Hematopoietic multipotent progenitor cell treated with erythropoietin and hydrocortisone succinate and interleukin-3 and kit ligand, for 6 days (in vitro differentiated cells): ENCODE data around the gene ZNF83.
"Not testable (repeated sequence)": the region's sequence is repeated elsewhere in the genome, so short reads cannot be mapped to it uniquely, and the experiment has no call there.

ENCODE experiments used
- DNase-seq: peaks from one replicate; pipeline ENCODE4 v3.0.0-alpha.2; 2015

Gene ZNF83

DNA sequence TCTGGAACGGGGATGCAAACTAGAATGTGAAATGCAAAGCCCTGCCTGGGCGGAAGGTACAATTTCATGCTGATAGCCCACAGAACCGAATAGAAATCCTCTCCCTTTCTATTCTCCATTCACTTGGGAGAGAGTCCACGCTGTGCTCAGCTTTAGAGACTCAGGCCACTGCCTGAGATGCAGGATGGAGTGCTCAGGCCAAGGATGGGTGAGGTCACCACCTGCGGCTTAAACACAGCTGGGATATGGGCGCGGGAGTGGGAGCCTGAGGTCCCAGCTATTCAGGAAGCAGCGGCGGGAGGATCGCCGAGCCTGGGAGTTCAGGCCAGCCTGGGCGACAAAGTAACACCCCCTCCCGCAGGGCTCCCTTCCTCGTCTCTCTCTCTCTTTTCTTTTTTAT is 446 bp upstream of the ZNF83 start:
- no peak for DNase-seq

DNA sequence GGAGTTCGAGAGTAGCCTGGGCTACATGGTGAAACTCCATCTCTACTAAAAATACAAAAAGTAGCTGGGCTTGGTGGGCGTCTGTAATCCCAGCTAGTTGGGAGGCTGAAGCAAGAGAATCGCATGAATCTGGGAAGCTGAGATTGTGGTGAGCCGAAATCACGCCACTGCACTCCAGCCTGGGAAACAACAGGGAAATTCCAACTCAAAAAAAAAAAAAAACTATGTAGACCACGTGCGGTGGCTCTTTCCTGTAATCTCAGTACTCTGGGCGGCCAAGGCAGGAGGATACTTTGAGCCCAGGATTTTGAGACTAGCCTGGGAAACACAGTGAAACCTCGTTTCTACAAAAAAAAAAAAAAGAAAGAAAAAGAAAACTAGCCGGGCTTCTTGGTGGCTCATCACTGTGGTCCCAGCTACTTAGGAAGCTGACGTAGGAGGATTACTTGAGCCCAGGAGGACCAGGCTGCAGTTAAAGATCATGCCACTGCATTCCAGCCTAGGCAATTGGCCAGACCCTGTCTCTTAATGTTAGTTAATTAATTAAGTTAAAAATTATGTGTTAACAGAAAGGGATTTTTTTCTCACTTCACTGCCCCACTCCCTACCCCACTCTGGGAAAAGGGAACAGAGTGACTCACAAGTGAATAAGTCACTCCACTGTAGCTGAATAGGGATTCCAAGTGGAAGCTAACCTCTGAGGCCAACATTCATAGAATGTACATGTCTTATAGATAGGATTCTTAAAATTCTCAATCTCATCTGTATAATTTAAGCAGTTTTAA is 2.2 kb downstream of the ZNF83 start:
- no peak for DNase-seq

DNA sequence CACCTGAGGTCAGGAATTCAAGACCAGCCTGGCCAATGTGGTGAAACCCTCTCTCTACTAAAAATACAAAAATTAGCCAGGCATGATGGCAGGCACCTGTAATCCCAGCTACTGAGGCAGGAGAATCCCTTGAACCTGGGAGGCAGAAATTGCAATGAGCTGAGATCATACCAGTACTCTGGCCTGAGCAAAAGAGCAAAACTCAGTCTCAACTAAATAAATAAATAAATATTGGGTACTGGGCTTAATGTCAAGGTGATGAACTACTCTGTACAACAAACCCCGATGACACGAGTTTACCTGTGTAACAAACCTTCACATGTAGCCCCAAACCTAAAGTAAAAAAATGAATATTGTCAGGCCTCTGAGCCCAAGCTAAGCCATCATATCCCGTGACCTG is 10.7 kb downstream of the ZNF83 start:
- DNase-seq, result not testable (repeated sequence)

DNA sequence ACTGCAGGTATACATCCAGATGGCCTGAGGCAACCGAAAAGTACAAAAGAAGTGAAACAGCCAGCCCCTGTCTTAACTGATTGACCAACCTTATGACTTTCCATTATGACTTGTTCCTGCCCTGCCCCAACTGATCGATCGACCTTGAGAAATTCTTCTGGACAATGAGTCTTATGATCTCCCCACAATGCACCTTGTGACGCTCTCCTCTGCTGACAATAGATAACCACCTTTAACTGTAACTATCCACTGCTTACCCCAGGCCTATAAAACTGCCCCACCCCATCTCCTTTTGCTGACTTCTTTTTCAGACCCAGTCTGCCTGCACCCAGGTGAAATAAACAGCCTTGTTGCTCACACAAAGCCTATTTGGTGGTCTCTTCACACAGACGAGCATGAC is 11.2 kb downstream of the ZNF83 start:
- DNase-seq, result peak; percentile 71

DNA sequence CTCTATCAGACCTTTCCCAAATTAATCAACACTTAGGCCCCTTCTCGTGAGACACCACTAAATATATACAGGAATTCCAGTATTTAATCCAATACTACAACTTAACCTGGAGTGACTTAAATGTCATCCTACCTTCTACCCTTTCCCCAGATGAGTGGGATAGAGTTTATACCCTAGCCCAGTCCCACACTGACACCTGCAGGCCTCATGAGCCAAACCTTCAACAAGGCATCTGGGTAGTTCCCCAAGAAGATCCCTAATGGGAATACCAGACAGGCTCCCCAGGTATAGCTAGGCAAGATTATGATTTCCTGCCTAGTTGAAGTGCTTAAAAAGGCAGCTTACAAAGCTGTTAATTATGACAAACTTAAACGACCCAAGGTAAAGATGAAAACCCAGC is 15.9 kb downstream of the ZNF83 start:
- no peak for DNase-seq

DNA sequence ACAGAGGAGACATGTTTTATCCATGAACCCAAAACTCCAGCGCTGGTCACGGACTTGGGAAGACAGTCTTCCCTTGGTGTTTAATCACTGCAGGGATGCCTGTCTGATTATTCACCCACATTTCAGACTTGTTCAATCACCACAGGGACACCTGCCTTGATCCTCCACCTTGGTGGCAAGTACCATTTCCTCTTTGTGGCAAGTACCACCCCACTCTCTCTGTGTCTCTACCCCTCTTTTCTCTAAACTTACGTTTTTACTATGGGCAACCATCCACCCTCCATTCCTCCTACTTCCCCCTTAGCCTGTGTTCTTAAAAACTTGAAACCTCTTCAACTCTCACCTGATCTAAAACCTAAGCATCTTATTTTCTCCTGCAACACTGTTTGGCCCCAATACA is 16.8 kb downstream of the ZNF83 start:
- DNase-seq, result no peak

DNA sequence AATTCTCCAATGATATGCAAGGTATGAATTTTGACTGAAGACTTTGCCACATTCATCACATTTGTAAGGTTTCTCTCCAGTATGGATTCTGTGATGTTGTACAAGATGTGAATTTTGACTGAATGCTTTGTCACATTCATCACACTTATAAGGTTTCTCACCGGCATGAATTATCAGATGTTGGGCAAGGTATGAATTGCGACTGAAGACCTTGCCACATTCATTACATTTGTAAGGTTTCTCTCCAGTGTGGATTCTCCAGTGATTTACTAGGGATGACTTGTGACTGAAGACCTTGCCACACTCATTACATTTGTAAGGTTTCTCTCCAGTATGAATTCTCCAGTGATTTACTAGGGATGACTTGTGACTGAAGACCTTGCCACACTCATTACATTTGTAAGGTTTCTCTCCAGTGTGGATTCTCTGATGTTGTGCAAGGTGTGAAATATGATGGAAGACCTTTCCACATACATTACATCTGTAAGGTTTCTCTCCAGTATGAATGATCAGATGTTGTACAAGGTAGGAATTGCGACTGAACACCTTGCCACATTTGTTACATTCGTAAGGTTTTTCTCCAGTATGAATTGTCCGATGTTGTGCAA is 24.8 kb downstream of the ZNF83 start:
- no peak for DNase-seq

DNA sequence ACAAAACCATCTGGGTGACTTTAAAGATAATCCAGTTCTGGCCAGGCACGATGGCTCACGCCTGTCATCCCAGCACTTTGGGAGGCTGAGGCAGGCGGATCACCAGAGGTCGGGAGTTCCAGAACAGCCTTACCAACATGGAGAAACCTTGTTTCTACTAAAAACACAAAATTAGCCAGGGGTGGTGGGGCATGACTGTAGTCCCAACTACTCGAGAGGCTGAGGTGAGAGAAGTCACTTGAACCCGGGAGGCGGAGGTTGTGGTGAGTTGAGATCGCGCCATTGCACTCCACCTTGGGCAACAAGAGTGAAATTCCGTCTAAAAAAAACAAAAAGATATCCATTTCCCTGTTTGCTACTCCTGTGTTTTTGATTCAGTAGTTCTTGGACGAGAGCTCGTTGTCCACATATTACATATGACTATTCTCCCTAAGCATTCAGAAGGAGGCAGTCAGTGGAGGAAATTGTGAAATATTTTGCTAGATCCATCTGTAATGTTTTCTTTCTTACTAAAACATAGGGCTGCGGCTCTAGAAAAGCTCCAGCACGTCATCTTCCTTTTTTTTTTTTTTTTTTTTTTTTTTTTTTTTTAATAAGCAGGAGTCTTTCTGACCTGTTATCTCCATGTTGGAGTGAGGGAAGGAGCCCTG is 34.5 kb downstream of the ZNF83 start:
- DNase-seq, result no peak

DNA sequence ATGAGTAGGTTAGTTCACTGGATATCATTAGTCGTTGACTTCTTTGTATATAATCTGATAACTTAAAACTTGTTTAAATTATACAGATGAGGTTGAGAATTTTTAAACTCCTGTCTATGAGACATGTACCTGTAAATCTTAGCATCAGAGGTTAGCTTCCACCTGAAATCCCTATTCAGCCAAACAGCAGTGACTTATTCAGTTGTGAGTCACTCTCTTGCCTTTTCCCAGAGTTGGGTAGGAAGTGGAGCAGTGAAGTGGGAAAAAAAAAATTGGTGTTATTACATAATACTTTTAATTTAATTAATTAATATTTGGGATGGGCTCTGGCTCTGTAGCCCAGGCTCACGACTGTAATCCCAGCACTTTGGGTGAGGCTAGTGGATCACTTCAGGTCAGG is 35.2 kb downstream of the ZNF83 start:
- no peak for DNase-seq

DNA sequence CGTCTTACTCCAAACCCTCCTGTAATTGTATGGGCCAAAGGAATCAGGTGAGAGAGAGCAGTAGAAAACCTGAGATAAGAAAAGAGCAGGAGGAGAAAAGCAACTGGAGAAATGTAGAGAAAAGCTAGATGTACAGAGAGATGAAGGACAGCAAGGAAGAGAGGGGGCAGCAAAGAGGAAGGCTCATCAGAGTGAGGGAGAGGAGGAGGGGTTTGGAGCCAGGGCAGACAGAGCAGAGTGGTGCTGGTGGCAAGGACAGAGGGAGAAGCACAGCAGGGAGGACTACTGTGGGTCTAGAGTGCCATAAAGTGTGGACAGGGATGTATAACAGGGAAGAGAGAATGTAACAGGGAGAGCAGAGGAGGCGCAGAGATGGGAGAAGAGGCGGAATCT is 36.2 kb downstream of the ZNF83 start:
- peak; percentile 22 for DNase-seq

DNA sequence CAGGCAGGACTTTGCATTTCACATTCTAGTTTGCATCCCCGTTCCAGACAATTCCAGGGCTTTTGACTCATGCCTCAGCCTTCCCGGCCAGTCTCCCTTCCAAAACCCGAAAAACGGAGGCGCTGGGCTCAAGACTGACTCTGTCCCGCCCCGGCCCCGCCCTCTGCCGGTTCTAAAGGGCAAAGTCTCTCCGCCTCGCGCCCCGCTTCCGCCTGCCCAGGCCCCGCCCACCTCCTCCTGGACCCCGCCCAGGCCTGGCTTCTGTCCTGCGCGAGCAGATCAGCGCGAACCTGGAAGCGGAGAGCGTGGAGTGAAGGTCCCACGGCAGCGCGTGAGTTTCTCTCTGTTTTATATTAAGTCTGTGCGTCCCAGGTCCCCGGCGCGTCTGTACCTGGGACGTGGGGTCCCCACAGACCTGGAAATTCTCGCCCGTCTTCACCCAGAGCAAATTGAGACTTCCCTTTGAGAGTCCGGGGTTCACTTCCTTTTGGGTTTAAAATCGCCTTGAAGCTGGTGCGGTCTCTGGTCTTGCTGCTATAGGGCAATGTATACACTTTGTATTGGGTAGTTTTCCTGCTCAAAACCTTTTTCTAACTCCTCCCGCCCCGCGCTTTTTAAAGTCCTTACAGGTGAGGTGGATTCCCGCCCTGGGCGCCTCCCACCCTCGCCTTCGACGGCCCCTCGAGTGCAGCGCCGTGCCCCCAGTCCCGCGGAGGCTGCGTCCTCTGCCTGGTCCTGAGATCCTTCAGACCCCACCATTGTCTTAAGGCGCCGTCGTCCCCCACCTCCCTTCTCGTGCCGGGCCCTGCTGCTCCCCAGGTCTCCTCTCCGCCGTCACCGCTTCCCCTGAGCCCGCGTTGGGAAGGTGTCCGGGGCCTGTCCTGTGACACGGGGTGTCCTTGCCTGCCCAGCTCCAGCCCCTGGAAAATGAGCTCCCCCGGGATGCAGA is 36.9 kb downstream of the ZNF83 start:
- peak; percentile 95 for DNase-seq

DNA sequence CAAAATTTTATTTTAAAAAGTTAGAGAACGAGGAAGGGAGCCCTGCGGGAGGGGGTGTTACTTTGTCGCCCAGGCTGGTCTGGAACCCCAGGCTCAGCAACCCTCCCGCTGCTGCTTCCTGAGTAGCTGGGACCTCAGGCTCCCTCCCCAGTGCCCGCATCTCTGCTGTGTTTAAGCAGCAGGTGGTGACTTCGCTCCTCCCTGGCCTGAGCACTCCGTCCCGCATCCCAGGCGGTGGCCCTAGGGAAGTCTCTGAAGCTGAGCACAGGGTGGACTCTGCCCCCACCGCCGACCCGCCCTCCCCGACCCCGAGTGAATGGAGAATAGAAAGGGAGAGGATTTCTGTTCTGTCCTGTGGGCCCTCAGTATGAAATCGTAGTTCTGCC is 37.5 kb downstream of the ZNF83 start:
- DNase-seq, result peak; percentile 31

DNA sequence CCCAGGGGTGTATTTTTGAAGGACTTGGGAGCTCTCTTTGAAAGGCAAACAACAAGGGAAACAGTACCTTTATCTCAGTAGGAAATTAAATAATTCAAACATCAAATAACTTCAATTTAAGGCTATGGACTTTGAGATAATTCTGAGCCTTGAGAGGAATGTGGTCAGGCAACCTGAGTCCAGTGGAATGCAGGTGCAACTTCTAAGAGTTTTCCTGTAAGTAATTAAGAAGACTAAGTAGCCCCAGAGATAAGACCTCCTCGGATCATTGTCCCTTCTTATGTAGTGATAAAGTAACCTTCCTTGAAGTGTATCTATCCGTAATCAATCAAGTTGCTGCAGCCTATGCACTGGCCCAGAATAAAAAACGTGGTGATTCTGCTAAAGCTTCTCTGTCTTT is 38.9 kb downstream of the ZNF83 start:
- DNase-seq, result no peak

DNA sequence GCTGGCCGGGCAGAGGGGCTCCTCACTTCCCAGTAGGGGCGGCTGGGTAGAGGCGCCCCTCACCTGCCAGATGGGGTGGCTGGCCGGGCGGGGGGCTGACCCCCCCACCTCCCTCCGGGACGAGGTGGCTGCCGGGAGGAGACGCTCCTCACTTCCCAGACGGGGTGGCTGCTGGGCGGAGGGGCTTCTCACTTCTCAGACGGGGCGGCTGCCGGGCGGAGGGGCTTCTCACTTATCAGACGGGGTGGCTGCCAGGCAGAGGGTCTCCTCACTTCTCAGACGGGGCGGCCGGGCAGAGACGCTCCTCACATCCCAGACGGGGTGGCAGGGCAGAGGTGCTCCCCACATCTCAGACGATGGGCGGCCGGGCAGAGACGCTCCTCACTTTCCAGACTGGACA is 44.7 kb downstream of the ZNF83 start:
- DNase-seq, result not testable (repeated sequence)

DNA sequence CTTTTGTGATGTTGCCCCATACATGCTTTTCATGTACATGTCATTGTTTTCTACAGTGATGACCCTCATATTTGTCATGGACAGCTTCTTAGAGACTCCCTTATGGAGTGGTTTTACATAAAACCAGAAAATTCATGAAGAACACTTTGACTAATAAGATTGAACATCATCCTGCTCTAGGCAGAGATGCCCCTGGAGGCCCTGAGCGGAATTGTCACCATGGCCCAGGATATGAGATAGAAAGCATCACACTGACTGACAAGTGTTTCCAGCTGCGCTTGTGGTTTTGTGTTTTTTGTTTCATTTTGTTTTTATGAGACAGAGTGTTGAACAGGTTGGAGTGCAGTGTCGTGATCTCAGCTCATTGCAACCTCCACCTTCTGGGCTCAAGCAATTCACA is 45.9 kb downstream of the ZNF83 start:
- no peak for DNase-seq

DNA sequence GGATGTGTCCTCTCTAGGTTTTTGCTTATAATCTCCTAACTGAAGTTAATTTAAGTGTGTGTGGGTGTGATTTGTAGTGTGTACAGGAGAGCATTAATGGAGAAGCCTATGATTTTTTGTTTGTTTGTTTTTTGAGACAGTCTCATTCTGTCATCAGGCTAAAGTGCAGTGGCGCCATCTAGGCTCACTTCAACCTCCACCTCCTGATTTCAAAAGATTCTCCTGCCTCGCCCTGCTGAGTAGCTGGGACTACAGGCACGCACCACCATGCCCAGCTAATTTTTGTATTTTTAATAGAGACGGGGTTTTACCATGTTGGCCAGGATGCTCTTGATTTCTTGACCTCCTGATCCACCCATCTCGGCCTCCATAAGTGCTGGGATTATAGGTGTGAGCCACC is 47.4 kb downstream of the ZNF83 start:
- no peak for DNase-seq

DNA sequence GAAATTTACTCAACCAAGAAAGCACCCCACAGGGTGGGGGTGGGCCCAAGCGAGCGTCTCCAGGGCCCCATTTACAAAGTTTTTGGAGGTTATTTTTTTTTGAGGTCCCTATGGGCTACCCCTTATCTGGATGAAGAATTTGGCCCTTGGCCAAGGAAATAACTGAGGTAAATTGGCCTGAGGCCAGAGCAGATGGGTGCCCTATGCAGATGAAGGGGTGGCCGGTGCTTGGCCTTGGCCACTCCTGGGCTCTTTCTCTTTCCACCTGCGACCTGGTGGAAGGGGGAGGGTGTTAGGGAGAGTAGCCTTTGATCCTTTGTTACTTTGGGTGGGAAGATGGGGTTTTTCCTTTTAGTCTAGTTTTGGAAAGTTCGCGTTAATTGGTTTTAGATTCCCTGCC is 52.6 kb downstream of the ZNF83 start:
- DNase-seq, result no peak

DNA sequence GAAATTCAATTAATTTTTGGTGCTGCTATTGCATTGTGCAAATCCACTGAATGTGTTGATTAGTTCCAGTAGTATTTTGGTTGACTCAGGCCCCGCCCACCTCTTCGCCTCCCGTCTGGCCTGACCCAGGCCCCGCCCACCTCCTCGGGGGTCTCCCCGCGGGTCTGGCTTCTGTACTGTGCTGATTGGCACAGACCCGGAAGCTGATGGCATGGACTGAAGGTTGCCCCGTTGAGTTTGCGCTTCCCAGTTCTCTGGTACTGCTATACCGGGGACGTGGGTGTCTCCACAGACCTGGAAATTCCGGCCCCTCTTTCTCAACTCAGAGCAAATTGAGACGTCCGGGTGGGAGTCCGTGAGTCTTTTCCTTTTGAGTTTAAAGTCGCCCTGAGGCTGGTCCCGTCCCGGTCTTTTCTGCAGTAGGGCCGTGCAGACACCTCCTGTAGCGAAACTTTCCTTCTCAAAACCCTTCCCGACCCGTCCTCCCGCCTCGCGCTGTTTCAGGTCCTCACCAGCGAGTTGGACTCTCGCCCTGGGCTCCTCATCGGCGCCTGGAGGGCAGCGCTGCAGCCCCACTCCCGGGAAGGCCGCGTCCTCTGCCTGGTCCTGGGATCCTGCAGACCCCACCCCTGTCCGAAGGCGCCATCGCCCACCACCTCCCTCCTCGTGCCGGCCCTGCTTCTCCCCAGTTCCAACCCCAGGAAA is 53.3 kb downstream of the ZNF83 start:
- no peak for DNase-seq

DNA sequence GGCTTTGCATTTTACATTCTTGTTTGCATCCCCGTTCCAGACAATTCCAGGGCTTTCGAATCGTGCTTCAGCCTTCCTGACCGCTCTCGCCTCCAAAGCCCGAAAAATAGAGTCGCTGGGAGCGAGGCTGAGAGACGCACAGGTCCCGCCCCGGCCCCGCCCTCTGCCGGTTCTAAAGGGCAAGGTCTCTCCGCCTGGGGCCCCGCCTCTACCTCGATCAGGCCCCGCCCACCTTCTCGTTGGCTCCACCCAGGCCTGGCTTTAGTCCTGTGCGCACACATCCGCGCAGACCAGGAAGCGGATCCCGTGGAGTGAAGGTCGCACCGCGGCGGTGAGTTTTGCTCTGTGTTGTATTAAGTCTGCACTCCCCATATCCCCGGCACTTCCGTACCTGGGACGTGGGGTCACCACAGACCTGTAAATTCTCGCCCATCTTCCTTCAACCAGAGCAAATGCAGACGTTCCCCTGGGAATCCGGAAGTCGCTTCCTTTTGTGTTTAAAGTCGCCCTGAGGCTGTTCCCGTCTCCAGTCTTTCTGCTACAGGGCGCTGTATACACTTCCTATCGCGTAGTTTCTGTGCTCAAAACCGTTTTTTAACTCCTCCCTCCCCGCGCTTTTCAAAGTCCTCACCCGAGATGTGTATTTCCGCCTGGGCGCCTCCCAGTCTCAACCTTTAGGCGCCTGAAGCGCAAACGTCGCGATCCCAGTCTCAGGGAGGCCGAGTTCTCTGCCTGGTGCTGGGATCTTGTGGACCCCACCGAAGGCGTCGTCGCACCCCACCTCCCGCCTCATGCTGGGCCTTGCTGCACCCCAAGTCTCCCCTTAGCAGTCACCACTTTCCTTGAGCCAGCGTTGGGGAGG is 67.9 kb downstream of the ZNF83 start, which contains the start of gene ZNF701:
Gene ZNF701 (plus strand): TSS at position 288 of the 862 bp plus-strand sequence. CDS start 3,861 bp downstream, outside the sequence.
- peak; percentile 93 for DNase-seq

DNA sequence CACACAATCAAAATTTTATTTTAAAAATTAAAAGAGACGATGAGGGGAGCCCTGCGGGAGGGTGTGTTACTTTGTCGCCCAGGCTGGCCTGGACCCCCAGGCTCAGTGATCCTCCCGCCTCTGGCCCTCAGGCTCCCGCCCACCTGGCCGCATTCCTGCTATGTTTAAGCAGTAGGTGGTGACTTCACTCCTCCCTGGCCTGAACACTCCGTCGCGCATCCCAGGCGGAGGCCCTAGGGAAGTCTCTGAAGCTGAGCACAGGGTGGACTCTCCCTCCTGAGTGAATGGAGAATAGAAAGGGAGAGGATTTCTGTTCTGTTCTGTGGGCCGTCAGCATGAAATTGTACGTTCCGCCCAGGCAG is 68.5 kb downstream of the ZNF83 start:
- not testable (repeated sequence) for DNase-seq

DNA sequence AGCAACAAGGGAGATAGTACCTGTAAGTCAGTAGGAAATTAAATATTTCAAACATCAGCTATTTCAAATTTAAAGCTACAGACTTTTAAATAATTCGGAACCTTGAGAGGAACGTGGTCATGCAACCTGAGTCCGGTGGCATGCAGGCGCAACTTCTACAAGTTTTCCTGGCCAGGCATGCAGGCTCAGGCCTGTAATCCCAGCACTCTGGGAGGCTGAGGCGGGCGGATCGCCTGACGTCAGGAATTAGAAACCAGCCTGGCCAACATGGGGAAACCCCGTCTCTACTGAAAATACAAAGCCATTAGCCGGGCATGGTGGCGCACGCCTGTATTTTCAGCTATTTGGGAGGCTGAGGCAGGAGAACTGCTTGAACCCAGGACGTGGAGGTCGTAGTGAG is 70.2 kb downstream of the ZNF83 start:
- DNase-seq, result no peak
